OCI-M2 (cell line): Measurements from ENCODE around the gene SMPDL3B.

Experiments
- DNase-seq: peaks from one replicate; lab custom pipeline; 2025; ENCODE audit not compliant: unreplicated experiment; lab: John Stamatoyannopoulos, UW

The SMPDL3B gene

DNA sequence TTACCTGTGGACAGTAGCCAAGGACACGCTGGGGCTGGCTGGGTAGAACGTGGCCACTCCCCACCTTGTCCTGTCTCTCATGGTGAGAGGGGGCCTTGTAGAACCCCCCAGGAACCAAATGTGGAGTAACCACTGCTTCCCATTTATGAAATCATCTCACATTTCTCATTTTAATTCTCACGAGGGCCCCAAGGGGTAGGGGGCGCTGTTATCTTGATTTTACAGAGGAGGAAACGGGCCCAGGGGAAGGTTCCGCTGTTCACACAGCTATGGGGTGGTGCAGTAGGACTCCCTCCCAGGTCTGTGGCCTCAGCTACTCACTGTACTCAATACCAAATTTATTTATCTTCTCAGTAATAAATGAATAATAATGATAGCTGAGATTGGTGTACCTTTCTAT, 5.5 kb downstream of the SMPDL3B start:
- no peak for DNase-seq

DNA sequence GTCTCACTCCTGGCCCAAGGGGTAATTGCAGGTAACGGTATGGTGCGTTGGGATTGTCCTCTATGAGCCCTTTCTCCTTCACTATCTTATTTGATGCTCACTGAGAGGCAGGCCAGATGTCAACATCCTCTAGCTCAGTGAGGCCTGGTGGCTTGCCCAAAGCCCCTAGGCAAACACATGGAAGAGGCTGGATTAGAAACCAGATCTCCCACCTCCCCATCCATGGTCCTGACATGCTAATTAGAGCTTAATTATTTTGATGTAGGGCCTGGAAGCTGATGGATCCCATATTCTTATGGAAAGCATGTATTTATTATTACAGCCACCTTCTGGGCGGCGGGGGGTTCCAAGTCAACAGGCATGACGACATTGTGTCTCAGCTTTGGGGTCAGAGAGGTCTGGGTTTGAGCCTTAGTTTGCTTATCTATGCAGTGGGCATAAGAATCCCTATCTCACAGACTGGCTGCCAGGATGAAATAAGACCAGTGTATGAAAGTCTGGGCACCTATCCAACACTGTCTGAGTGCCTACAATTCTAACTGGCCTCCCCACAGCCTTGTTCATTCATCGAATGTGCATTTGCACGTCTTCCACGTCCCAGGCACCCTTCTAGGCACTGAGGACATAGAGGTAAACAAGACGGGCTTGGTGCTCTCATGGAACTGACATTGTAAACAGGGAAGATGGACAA, 6.2 kb downstream of the SMPDL3B start:
- DNase-seq: no peak

DNA sequence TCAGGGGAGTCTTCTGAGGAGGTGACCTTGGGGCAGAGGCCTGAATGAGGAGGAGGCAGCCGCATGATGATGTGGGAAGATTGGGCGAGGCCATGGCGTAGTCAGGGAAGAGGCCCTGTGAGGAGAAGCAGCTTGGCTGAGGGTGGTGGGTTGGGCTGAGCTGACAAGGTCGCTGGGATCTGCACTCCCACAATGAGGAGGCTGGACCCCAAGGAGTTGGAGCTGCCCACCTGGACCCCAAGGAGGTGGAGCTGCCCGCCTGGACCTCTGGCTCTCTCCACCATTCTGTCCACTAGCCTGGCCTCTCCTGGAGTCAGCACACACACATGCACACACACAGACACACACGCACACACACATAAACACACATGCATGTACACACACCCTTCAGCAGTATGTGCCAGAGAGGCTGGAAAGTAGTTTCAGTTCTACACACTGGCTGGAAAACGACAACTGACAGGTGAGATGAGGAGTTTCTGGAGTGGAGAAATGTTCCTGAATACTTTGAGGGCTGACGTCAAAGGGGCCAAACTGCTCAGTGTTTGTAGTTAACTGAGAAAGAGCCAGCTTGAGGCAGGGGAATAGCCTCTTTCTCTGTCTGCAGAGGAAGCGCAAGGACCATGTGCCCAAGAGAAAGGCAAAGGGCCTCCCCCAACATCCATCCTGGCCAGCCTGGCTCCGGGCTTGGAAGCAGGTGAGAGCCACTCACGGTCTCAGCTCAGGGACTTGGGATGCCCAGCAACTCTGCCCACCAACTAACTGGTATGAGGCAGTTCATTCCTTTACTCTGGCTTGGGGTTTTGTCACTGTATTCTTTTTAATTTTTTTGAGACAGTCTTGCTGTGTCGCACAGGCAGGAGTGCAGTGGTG, 7.1 kb downstream of the SMPDL3B start:
- no peak for DNase-seq

DNA sequence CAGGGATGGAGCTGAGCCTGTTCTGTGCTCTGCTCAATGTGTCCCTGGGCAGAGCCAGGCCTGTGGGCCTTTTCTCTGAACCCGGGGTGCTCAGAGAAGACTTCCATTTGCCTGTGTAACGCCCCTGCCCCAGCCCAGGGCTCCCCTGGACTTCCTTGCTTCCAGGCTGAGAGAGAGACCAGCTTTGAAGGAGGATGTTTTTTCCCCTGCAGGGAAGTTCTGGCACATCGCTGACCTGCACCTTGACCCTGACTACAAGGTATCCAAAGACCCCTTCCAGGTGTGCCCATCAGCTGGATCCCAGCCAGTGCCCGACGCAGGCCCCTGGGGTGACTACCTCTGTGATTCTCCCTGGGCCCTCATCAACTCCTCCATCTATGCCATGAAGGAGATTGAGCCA, 10.2 kb downstream of the SMPDL3B start:
- DNase-seq: no peak

DNA sequence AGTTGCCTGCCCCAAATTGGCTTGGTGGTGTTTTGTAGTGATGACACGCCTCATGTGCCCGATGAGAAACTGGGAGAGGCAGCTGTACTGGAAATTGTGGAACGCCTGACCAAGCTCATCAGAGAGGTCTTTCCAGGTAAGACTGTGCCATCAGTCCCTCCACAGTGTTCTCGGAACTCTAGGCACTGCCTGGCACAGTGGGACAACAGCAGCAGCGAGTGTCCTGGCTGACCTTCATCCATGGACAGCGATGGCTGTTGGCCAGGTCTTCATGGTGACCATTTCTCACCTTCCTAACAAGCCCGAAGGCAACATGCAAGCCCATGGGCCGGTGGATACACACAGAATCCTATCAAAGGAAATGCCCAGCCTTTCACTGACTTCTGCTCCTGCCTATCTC, 14.2 kb downstream of the SMPDL3B start:
- no peak for DNase-seq

DNA sequence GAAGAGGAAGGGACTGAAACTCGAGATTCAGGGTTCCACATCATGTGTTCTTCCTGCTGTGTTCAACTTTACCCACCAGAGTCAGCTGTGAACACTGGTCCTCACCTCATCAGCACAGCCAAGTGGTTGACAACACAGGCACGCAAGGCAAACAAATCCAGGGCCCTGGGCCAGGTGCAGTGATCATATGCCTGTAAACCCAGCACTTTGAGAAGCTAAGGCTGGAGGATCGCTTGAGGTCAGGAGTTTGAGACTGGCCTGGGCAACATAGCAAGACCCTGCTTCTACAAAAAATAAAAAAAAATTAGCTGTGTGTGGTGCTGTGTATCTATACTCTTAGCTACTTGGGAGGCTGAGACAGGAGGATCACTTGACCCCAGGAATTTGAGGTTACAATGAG, 16.6 kb downstream of the SMPDL3B start:
- DNase-seq: no peak

DNA sequence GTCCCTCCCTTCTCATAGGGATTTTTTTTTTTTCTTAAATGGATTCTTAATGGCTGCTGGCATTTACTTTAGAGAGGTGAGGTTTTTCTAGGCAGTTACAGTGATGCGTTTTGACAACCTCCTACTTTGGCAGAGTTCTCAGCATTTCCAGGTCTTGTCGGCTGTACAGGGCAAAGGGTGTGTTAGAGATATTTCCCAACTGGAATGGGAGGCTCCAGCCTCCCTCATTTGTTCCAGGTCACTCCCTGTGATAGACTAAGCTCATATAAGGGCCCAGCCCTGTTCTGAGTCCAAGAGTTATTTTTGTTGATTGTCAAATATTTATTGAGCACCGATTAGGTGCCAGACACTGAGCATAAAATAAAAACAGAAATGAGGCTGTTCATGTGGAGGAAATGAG, 17.3 kb downstream of the SMPDL3B start:
- no peak for DNase-seq

DNA sequence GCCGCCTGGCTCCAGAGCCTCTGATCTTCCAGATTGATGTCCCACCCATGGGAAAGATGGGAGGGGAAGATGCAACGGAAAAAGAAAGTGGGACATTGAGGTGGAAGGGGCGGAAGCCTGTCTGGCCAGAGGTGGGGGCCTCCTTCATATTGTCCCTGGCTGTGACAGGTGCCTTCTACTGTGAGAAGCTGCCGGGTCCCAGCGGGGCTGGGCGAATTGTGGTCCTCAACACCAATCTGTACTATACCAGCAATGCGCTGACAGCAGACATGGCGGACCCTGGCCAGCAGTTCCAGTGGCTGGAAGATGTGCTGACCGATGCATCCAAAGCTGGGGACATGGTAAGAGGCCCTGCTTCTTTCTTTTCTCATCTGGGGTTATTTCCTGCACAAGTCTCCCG, 19.4 kb downstream of the SMPDL3B start:
- DNase-seq: no peak

DNA sequence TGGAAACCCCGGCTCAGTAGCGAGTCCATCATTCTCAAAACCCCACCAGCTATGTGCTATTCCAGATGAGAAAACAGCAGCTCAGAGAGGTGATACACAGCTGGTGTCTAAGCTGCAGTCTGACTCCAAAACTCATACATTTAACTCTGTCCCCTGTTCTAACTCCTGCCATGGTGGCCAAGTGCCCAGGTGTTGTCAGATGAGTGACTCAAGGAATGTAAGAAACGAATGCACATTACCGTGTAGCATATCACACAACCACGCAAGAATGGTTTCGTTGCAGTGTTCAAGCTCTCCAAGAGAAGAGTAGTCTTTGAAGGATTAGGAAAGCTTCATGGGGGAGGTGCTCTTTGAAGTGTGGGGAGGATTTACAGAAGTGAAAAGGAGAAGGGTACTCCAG, 20.3 kb downstream of the SMPDL3B start:
- no peak for DNase-seq

DNA sequence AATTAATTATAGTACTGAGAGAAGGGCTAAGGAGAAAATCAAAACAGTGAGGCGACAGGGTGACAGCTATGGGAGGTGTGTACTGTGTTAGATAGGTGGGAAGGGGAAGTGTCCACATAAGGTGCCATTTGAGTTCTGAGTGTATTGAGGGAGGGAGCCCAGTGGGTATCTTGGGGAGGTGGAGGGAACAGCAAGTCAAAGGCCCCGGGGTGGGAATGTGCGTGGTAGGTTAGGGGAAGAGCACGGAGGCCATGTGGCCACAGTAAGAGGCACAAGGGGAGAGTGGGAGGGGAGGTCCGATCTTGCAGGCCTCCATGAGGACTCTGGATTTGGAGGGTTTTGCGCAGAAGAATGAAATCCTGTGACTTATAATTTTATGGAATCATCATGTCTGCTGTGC, 22.0 kb downstream of the SMPDL3B start:
- no peak for DNase-seq

DNA sequence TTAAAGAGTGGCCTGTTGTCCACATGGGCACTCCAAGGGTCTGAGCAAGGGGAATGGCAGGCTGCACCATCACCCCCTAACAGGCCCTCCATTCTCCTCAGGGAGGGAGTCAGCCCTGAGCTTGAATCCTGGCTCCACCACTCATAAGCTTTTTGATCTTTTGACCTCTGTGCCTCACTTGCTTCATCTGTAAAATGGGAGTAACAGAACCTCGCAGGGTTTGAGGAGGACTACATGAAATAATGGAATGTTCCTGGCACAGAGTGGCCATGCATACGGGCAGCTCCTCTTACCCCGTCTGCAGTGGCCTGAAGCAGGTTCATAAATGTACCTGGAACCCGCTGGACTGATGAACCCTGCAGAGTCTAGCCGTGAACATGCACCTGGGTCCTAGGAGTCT, 22.9 kb downstream of the SMPDL3B start:
- DNase-seq: no peak

DNA sequence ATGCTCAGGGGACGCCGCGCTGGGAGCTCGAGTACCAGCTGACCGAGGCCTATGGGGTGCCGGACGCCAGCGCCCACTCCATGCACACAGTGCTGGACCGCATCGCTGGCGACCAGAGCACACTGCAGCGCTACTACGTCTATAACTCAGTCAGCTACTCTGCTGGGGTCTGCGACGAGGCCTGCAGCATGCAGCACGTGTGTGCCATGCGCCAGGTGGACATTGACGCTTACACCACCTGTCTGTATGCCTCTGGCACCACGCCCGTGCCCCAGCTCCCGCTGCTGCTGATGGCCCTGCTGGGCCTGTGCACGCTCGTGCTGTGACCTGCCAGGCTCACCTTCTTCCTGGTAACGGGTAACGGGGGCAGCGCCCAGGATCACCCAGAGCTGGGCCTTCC, 23.7 kb downstream of the SMPDL3B start:
- no peak for DNase-seq

DNA sequence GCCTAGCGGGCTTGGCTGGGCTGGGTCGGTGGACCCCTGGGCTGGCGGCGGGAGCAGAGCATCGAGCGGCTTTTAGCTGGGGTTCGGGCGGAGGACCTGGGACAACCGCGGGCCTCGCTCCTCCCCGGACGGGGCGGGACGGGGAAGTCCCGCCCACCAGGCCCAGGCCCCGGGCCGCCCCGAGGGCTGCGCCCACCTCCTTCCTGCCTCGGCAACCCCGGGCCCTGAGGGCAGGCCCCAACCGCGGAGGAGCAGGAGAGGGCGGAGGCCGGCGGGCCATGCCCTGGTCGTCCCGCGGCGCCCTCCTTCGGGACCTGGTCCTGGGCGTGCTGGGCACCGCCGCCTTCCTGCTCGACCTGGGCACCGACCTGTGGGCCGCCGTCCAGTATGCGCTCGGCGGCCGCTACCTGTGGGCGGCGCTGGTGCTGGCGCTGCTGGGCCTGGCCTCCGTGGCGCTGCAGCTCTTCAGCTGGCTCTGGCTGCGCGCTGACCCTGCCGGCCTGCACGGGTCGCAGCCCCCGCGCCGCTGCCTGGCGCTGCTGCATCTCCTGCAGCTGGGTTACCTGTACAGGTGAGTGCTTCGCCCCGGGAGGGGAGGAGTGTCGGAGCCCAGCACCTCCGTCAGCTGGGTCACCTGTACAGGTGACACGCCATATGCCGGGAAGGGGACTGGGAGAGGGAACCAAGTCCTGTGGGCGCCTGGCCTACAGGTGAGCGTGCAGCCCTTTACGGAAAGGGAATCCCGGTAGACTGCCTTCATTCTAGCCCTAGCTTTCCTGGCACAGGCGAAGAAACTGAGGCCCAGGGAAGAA, 25.2 kb downstream of the SMPDL3B start, which contains the start of gene XKR8:
TSS of gene XKR8 (plus strand) at position 182 of the 812 bp plus-strand sequence. CDS start at position 279, 97 bp downstream.
- no peak for DNase-seq

DNA sequence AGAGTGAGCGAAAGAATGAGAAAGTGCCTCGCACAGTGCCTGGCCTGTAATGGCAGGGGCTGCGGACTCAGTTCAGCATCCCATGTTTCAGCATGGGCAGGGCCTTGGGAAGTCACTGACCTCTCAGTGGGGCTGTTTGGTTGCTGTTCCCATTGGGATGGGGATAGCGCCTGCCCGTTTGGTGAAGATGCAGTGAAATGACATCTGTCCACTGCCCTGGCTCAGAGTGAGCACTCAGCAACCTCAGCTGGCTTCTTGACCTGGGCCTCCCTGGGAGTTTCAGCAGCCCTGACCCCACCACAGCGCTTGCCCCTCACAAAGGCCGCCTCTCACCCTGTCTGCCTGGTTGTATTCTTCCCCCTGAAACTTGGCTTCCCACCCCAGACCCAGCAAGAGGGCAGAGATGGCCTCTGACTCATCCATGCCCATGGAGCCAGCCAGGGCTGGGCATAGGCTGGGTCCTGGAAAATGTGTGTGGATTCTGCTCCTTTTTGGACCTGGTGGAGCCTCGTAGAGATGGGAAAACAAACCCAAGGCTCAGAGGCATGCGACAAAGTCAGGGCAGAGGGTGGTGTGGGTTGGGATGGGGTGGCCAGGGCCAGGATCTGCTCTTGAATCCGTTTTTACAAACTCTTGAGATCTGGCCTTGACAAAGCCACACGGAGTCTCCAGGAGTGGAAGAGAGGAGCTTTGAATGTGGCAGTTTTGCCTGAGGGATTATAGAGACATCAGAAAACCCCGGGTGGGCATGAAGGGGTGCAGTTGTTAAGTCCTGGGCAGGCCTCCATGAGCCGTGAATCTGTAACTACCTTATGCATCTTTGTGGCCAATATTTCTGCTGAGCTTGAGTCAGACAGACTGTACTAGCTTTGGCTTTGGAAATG, 26.2 kb downstream of the SMPDL3B start:
- no peak for DNase-seq

DNA sequence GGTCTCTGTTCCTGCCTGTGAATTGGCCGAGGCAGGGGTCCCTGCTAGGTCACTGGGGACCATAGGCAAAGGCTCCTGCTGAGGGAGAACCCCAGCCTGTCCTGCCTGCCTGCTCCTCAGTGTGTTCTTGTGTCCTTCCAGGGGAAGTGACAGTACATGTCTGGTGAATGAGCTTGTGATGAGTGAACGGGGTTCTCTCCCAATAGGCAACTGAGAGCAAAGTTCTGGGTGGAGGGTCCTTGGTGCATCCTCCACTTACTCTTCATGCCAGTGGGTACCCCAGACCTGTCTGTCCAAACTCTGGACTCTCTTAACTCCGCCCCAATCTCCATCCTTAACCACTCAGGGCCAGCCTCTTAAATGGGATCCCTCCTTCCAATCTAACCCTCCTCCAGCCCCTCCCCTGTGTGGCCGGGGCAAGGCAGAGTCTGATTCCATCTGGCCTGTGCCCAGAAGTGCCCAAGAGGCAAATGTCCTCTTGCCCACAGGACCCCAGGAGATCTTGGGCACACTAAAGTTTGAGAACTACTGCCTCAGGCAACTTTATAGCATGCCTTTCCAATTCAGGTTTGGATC, 26.9 kb downstream of the SMPDL3B start:
- DNase-seq: no peak

DNA sequence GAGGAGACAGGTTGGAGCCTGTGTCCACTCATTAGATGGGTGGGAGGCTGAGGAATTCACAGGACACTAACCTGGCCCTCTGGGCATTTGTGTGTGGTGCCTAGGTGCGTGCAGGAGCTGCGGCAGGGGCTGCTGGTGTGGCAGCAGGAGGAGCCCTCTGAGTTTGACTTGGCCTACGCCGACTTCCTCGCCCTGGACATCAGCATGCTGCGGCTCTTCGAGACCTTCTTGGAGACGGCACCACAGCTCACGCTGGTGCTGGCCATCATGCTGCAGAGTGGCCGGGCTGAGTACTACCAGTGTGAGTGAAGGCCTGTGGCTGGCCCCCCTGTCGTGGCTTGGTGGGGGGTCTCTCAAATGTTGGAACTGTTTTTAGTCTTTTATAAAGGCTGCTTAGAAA, 28.6 kb downstream of the SMPDL3B start:
- DNase-seq: no peak

DNA sequence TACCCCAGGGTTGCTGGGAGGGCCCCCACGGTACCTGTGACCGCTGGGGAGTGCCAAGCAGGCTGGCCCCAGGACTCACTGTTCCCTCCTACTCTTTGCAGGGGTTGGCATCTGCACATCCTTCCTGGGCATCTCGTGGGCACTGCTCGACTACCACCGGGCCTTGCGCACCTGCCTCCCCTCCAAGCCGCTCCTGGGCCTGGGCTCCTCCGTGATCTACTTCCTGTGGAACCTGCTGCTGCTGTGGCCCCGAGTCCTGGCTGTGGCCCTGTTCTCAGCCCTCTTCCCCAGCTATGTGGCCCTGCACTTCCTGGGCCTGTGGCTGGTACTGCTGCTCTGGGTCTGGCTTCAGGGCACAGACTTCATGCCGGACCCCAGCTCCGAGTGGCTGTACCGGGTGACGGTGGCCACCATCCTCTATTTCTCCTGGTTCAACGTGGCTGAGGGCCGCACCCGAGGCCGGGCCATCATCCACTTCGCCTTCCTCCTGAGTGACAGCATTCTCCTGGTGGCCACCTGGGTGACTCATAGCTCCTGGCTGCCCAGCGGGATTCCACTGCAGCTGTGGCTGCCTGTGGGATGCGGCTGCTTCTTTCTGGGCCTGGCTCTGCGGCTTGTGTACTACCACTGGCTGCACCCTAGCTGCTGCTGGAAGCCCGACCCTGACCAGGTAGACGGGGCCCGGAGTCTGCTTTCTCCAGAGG, 31.8 kb downstream of the SMPDL3B start:
- DNase-seq: no peak

DNA sequence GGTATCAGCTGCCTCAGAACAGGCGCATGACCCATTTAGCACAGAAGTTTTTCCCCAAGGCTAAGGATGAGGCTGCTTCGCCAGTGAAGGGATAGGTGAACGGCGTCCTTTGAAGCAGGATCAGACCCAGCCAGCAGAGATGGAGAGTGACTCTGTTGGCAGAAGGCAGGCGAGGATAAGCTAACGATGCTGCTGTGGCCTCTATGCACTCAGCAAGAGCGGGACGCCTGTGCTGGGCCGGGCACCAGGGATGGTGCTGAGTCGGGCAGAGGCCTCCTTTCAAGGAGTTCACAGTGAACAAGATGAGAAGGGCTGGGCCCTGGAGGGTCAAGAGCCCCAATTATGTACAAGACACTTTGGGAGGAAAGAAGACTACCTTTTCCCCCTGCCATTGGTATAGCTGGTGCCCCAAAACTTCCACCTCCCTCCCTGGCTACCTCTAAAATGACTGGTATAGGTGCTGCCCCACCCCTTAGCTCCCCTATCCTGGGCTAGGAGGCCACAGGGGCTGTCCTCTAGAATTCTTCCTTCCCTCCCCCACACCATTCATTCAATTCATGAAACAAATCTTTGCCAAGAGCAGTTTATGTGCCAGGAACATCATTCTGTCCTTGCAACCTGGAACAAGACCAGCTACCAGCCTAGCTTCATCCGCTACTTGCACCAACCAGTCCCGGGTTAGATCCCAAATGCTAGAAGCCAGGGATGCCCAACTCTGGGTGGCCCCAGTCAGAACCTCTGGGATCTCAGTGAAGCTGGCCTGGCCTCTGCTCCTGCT, 32.5 kb downstream of the SMPDL3B start:
- no peak for DNase-seq

DNA sequence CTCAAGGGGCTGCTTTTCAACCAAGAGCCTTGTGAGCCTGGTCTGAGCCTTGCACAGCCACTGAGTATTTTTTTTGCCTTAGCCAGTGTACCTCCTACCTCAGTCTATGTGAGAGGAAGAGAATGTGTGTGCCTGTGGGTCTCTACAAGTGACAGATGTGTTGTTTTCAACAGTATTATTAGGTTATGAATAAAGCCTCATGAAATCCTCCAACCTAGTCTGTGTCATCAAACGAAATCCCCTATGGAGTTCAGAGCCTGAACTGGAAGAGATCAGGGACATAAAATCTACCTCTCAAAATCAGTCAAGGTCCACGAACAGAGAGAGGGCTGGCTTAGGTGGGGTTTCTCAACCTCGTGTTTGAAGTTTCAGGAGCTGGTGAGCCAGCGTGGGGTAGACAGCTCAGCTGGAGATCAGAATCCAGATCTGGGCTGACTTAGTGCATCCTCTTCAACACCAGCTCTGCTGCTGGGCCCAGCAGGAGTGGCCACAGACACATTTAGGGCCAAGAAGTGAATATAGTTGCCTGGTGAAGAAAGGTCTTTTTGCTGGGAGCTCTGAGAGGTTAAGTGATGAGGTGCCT, 33.2 kb downstream of the SMPDL3B start:
- no peak for DNase-seq
